Measurements from ENCODE around the gene MGAT3. TPM values are rescaled to one million over a fixed set of nuclear protein-coding genes. Genes with fewer than 3 reads are reported as not detected.

MGAT3 gene
- polyA plus RNA-seq, 1 of the 3 experiments (the other 2 are of a cell fraction) = 0.16 TPM

- Histone ChIP-seq H4K20me1 (ENCODE audit: insufficient read depth) (no peaks in the 10 kb centered on the region), H3K4me2 (no peak overlapping the region), H3K9me3 (no peaks in the 10 kb centered on the region), H3K9me2 (no peaks in the 10 kb centered on the region), H3K36me3 (replicated peaks in 1 of 2; ENCODE audit: control insufficient read depth in 1 of 2, insufficient read depth in 2 of 2, low read length in 1 of 2) (no peaks in the 10 kb centered on the region), H3K27me3 (ENCODE audit: insufficient read depth) (no peaks in the 10 kb centered on the region), H3F3A (replicated peaks; ENCODE audit: insufficient read depth) (no peaks in the 10 kb centered on the region), H2AFZ (ENCODE audit: low read depth) (no peak overlapping the region), H3K4me3 (ENCODE audit: low read depth in 2 of 2, low read length in 1 of 2) (no peak overlapping the region), H3K9ac (no peak overlapping the region), H3K27ac (ENCODE audit: low read depth in 2 of 2, low read length in 1 of 2) (no peak overlapping the region), H3K4me1 (ENCODE audit: control insufficient read depth in 1 of 2, insufficient read depth in 2 of 2, low read depth in 1 of 2, low read length in 1 of 2) (peaks cover 0 to 12% of the 10 kb centered on the region in 2 experiments; a peak in 1 of 4 replicates), H3K79me2 (ENCODE audit: insufficient read depth) (no peaks in the 10 kb centered on the region)
- ChIA-PET POLR2A (no interaction called here), CTCF (interaction anchor here (0.8 to 2.0 kb wide), 11 partner anchors 10 to 95 kb away, joined by 3 to 14 read pairs (median 4); partner anchors contain the start of gene TAB1)
- DNase-seq = no peak
- 56% methylated on average over 4 of the region's 10 CpGs for WGBS (ENCODE audit: low lambda C conversion rate)
- TF ChIP-seq RAD21 (IDR thresholded peaks at IDR 0.05; ENCODE audit: low read length) = no peak
- TF ChIP-seq, protein P1, sequence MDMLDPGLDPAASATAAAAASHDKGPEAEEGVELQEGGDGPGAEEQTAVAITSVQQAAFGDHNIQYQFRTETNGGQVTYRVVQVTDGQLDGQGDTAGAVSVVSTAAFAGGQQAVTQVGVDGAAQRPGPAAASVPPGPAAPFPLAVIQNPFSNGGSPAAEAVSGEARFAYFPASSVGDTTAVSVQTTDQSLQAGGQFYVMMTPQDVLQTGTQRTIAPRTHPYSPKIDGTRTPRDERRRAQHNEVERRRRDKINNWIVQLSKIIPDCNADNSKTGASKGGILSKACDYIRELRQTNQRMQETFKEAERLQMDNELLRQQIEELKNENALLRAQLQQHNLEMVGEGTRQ (IDR thresholded peaks at IDR 0.05; ENCODE audit: borderline replicate concordance, low read depth, low read length) = no peak
- TF ChIP-seq MEF2A (IDR thresholded peaks at IDR 0.05; ENCODE audit: borderline replicate concordance, low read depth) = no peak
- no peak for TF ChIP-seq FOSL2 (IDR thresholded peaks at IDR 0.05; ENCODE audit: borderline replicate concordance, low read depth)
- no peak for TF ChIP-seq GABPA (IDR thresholded peaks at IDR 0.05; ENCODE audit: low read depth)
- TF ChIP-seq, protein P2, sequence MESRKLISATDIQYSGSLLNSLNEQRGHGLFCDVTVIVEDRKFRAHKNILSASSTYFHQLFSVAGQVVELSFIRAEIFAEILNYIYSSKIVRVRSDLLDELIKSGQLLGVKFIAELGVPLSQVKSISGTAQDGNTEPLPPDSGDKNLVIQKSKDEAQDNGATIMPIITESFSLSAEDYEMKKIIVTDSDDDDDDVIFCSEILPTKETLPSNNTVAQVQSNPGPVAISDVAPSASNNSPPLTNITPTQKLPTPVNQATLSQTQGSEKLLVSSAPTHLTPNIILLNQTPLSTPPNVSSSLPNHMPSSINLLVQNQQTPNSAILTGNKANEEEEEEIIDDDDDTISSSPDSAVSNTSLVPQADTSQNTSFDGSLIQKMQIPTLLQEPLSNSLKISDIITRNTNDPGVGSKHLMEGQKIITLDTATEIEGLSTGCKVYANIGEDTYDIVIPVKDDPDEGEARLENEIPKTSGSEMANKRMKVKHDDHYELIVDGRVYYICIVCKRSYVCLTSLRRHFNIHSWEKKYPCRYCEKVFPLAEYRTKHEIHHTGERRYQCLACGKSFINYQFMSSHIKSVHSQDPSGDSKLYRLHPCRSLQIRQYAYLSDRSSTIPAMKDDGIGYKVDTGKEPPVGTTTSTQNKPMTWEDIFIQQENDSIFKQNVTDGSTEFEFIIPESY (IDR thresholded peaks at IDR 0.05; ENCODE audit: borderline replicate concordance, low read depth) = no peak
- TF ChIP-seq POLR2AphosphoS5 (IDR thresholded peaks at IDR 0.05; ENCODE audit: low read depth, low read length) = no peak
- TF ChIP-seq PBX3 (IDR thresholded peaks at IDR 0.05) = no peak
- TF ChIP-seq TCF12 (IDR thresholded peaks at IDR 0.05) = no peak
- no peak for TF ChIP-seq GATA2 (CRISPR knock-in tag; IDR thresholded peaks at IDR 0.05)
- no peak for TF ChIP-seq SIN3A (IDR thresholded peaks at IDR 0.05; ENCODE audit: borderline replicate concordance, low read depth, low read length)
- no peak for TF ChIP-seq CHD2 (IDR thresholded peaks at IDR 0.05; ENCODE audit: low read length, partially characterized antibody)
- TF ChIP-seq FOXM1 (IDR thresholded peaks at IDR 0.05; ENCODE audit: low read depth) = no peak
- TF ChIP-seq IRF3 (IDR thresholded peaks at IDR 0.05; ENCODE audit: low read depth, low read length) = no peak
- no peak for TF ChIP-seq RXRA (IDR thresholded peaks at IDR 0.05; ENCODE audit: borderline replicate concordance, low read depth)
- no peak for TF ChIP-seq FOXJ3 (CRISPR knock-in tag; IDR thresholded peaks at IDR 0.05)
- TF ChIP-seq NFIC (IDR thresholded peaks at IDR 0.05; ENCODE audit: borderline replicate concordance) = no peak
Observed at GRCh38 chr22:39494471-39495120, 37.8 kb downstream of the MGAT3 start.

Measured in SK-N-SH (cell line).